ENCODE results near the gene CLEC3B. TPM values are rescaled to one million over a fixed set of nuclear protein-coding genes. Genes with fewer than 3 reads are reported as not detected.

Gene CLEC3B
- total RNA-seq, 1 donor from 2014 or later: 217 TPM

- DNase-seq: no peak
- no peaks in the 10 kb centered on the region for H3K27me3 ChIP-seq (ENCODE audit: low read depth)
- no peaks in the 10 kb centered on the region for H3K4me1 ChIP-seq
- intact Hi-C loops (cut with DNase I): no loop called here
- no peak overlapping the region for H3K27ac ChIP-seq
- H3K4me3 ChIP-seq: no peak overlapping the region
- H3K36me3 ChIP-seq: no peaks in the 10 kb centered on the region
- no peak for ATAC-seq
- H3K9me3 ChIP-seq: no peaks in the 10 kb centered on the region
- TF ChIP-seq, protein P1, sequence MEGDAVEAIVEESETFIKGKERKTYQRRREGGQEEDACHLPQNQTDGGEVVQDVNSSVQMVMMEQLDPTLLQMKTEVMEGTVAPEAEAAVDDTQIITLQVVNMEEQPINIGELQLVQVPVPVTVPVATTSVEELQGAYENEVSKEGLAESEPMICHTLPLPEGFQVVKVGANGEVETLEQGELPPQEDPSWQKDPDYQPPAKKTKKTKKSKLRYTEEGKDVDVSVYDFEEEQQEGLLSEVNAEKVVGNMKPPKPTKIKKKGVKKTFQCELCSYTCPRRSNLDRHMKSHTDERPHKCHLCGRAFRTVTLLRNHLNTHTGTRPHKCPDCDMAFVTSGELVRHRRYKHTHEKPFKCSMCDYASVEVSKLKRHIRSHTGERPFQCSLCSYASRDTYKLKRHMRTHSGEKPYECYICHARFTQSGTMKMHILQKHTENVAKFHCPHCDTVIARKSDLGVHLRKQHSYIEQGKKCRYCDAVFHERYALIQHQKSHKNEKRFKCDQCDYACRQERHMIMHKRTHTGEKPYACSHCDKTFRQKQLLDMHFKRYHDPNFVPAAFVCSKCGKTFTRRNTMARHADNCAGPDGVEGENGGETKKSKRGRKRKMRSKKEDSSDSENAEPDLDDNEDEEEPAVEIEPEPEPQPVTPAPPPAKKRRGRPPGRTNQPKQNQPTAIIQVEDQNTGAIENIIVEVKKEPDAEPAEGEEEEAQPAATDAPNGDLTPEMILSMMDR (IDR thresholded peaks at IDR 0.05): no peak
These were observed 58.3 kb downstream of the CLEC3B start for GRCh38 chr3:45084361-45084760.

DNA sequence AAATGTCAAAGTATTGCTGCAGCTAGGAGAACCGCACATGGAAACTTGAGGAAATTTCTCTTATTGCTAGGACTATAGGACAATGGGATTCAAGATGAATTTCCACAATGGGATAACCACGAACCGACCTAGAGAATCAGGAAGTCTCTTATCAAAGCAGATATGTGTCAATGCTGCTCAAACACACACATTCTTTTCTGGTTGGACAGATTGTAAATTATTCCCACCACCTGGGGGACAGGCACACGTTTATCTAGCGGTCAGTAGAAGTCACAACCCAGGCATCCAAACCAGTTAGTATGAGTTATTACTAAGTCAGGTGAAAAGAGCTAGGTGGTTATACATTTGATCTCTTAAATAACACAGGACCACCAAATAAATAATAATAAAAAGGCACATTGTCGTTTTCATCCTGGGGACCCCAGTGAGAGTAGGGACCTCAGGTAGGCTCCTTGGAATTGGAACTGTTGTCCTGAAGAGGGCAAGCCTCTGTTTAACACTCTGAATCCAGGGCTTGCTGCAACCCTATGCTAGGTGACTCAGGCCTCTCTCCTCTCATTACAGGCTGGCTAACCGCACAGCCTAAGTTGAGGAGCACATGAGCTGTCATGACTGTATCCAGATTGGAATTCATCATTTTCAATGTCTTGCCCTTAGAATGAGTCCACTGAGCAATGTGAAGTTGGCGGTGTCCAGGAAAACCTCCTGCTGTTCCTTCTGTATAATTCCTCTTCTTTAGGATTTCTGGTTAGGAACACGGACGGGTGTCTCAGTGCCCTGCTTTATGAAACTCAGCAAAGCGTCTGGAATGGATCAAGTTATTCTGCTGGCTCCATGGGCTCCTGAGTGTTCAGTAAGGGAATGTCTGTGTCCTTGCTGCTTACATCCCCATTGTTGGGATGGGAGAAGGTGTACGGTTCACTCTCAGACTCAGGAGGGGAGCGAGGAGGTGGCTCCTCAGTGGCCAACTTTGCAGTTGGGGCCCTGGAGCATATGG, 59.0 kb downstream of the CLEC3B start:
- no peak overlapping the region for H3K4me3 ChIP-seq
- H3K27me3 ChIP-seq (ENCODE audit: low read depth): no peaks in the 10 kb centered on the region
- H3K36me3 ChIP-seq: no peaks in the 10 kb centered on the region
- DNase-seq (no peak), ATAC-seq (no peak)
- intact Hi-C loops (cut with DNase I): no loop called here
- TF ChIP-seq, protein P1 (IDR thresholded peaks at IDR 0.05): no peak
- no peaks in the 10 kb centered on the region for H3K4me1 ChIP-seq
- no peaks in the 10 kb centered on the region for H3K9me3 ChIP-seq
- H3K27ac ChIP-seq: no peak overlapping the region

Other genes starting within 250 kb of the CLEC3B start
- 17.4 TPM for gene TMEM42, start 164.4 kb upstream of the CLEC3B start, total RNA-seq
- gene TGM4, start 151.7 kb upstream of the CLEC3B start, total RNA-seq: not detected
- 110 TPM for gene ZDHHC3, start 50.1 kb upstream of the CLEC3B start, total RNA-seq
- 32.9 TPM for gene EXOSC7, start 50.1 kb upstream of the CLEC3B start, total RNA-seq
- gene CDCP1, start 120.1 kb downstream of the CLEC3B start, total RNA-seq: 28.7 TPM
- 0.80 TPM for gene TMEM158, start 200.0 kb downstream of the CLEC3B start, total RNA-seq

All from lower lobe of right lung (tissue), 2 donors.